OCI-LY3 (cell line): ENCODE results near the gene STK32B.

Experiments used
- EZH2phosphoT487 ChIP-seq: fragments of 200-600 bp; shearing (Covaris generic); IDR thresholded peaks from 2 replicates; pipeline ENCODE4 v1.6.1; 2018; ENCODE audit warnings: antibody characterized with exemption, mixed run types, low read depth
- TF ChIP-seq, protein P1 (sequence below): fragments of 200-600, 300-600 bp; sonication (generic); IDR thresholded peaks from 2 replicates; pipeline ENCODE4 v1.5.1; 2014; ENCODE audit warnings: antibody characterized with exemption, low read length, low read depth

DNA sequence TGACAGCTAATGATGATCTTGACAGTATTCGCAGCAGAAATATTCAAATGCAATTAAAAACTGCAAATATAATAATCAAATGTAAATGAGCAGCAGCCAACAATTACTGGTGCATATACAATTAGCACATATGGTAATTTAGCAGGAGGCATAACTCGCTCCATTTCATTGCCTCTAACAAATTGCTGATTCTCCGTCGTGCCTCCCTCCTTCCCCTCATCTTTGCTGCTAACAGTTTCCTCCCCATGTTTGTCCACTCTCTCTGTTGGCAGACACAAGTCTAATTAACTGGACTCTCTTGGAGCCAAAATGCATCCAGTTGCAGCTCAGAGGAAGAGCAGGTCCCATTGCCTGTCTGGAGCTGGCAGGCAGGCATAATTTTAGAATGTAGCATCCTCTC lies 210.6 kb downstream of the STK32B start:
- TF ChIP-seq, protein P1, sequence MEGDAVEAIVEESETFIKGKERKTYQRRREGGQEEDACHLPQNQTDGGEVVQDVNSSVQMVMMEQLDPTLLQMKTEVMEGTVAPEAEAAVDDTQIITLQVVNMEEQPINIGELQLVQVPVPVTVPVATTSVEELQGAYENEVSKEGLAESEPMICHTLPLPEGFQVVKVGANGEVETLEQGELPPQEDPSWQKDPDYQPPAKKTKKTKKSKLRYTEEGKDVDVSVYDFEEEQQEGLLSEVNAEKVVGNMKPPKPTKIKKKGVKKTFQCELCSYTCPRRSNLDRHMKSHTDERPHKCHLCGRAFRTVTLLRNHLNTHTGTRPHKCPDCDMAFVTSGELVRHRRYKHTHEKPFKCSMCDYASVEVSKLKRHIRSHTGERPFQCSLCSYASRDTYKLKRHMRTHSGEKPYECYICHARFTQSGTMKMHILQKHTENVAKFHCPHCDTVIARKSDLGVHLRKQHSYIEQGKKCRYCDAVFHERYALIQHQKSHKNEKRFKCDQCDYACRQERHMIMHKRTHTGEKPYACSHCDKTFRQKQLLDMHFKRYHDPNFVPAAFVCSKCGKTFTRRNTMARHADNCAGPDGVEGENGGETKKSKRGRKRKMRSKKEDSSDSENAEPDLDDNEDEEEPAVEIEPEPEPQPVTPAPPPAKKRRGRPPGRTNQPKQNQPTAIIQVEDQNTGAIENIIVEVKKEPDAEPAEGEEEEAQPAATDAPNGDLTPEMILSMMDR: no peak
- TF ChIP-seq EZH2phosphoT487: no peak
